Cardiac muscle cell (in vitro differentiated cells and primary cell): ENCODE results near the gene CPT1A. TPM values are rescaled to one million over a fixed set of nuclear protein-coding genes. Genes with fewer than 3 reads are reported as not detected.

Experiments used
- DNase-seq, 2 donors: peaks; one replicate each; pipeline versions ENCODE4 v3.0.0 to v3.0.0-alpha.2; 2010 to 2017; ENCODE audit warnings: low read depth in 1 of 2, low spot score in 1 of 2
- H3K27ac ChIP-seq: fragments of 200-600 bp; sonication (generic); 2 replicates; pipeline ENCODE4 v1.5.1; 2016
- H3K27me3 ChIP-seq: fragments of 200-600 bp; sonication (generic); 2 replicates; pipeline ENCODE4 v1.6.0; 2016; ENCODE audit warnings: control low read depth
- H3K36me3 ChIP-seq: fragments of 200-600 bp; sonication (generic); 2 replicates; pipeline ENCODE4 v1.5.1; 2016; ENCODE audit warnings: control low read depth
- H3K4me1 ChIP-seq: fragments of 200-600 bp; sonication (generic); 2 replicates; pipeline ENCODE4 v1.8.1; 2017; ENCODE audit warnings: low read depth, mild to moderate bottlenecking, mixed run types
- H3K4me3 ChIP-seq: fragments of 200-600 bp; sonication (generic); 2 replicates; pipeline ENCODE4 v1.5.1; 2016; ENCODE audit warnings: mild to moderate bottlenecking
- H3K9me3 ChIP-seq: fragments of 200-600 bp; sonication (generic); 2 replicates; pipeline ENCODE4 v1.5.1; 2017; ENCODE audit warnings: low read depth, mild to moderate bottlenecking, control low read depth
- polyA plus RNA-seq: library from polyadenylated mRNA; unstranded; fragments of >200 nt; fragmentation: Nextera tagmentation; extraction: Ambion mirVana; gene quantifications from 2 replicates; pipeline ENCODE4 v1.2.1, GENCODE V29; 2016
- total RNA-seq: library from RNA; depleted of rRNA; stranded (reverse); fragments of >200 nt; gene quantifications from 2 replicates; pipeline ENCODE4 v1.2.3, GENCODE V29; 2016
- TF ChIP-seq, protein P1 (sequence below): IDR thresholded peaks from 2 replicates; pipeline ENCODE4 v1.5.1; 2012; ENCODE audit warnings: low read depth, mild to moderate bottlenecking, low read length

Gene CPT1A
- total and polyA plus RNA-seq, 2 experiments from 2014 or later = 2.1 to 7.4 TPM

DNA sequence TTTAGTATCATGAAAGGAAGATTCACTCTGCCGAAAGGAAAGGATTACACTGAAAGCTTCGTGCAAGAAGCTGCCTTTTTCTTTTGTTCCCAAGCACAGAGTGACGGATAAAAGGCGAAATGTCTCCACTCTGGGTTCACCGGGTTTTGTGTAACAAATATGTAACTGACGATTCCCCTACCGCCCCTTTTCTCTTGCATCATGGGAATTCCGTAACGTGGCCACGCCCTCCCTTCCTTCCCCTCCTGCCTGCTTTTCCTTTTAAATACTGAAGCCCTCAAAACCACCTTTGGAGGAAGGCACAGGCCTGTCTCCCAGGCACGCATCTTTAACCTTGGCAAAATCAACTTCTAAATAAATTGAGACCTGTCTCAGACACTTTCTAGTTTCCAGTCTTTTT, 74.0 kb downstream of the CPT1A start:
- TF ChIP-seq, protein P1, sequence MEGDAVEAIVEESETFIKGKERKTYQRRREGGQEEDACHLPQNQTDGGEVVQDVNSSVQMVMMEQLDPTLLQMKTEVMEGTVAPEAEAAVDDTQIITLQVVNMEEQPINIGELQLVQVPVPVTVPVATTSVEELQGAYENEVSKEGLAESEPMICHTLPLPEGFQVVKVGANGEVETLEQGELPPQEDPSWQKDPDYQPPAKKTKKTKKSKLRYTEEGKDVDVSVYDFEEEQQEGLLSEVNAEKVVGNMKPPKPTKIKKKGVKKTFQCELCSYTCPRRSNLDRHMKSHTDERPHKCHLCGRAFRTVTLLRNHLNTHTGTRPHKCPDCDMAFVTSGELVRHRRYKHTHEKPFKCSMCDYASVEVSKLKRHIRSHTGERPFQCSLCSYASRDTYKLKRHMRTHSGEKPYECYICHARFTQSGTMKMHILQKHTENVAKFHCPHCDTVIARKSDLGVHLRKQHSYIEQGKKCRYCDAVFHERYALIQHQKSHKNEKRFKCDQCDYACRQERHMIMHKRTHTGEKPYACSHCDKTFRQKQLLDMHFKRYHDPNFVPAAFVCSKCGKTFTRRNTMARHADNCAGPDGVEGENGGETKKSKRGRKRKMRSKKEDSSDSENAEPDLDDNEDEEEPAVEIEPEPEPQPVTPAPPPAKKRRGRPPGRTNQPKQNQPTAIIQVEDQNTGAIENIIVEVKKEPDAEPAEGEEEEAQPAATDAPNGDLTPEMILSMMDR = no peak
- H3K4me3 ChIP-seq = no peak overlapping the region

DNA sequence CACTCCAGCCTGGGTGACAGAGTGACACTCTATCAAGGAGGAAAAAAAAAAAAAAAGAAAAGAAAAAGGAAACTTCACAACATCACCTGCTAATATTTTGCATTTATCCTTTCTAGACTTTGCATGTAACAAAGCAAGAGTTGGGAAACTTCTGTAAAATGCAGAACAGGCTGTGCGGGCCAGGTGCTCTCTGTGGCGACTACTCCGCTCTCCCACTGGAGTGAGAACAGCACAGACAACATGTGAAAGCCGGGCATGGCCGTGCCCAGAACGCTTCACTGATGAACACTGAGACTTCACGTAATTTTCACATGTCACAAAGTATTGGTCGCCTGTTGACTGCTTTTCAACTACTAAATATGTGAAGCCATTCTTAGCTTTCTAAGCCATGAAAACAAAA, 74.9 kb downstream of the CPT1A start:
- Histone ChIP-seq H3K4me3 (no peak overlapping the region), H3K4me1 (peaks cover 10% of the 10 kb centered on the region), H3K27ac (no peak overlapping the region), H3K9me3 (no peaks in the 10 kb centered on the region), H3K36me3 (no peaks in the 10 kb centered on the region), H3K27me3 (no peaks in the 10 kb centered on the region)
- no peak for DNase-seq
- TF ChIP-seq, protein P1 = no peak

More for the DNA sequence above, 74.0 kb downstream of the CPT1A start:
- Histone ChIP-seq H3K27me3 (no peaks in the 10 kb centered on the region), H3K9me3 (no peaks in the 10 kb centered on the region), H3K4me1 (peaks cover 10% of the 10 kb centered on the region), H3K27ac (no peak overlapping the region), H3K36me3 (no peaks in the 10 kb centered on the region)
- no peak for DNase-seq

DNA sequence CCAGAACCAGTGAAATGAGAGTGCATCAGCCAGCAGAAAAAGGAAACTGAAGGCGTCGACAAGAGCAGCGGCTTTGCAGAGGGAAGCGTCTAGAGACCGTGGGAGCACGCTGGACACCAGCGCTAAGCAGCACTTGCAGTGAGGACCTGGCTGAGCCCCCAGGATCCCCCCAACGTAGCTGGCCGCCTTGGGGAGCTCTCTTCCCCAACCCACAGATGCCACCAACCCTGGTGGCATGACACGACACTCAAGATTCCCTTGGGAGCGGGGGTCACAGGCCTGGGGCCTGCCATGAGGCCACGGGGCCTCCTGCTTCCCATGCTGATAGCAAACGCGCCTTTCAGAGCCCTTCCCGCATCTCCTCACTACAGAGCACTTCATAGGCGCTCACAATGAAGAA, 77.0 kb downstream of the CPT1A start:
- Histone ChIP-seq H3K36me3 (no peaks in the 10 kb centered on the region), H3K4me1 (no peaks in the 10 kb centered on the region), H3K27ac (no peak overlapping the region), H3K27me3 (no peaks in the 10 kb centered on the region), H3K9me3 (no peaks in the 10 kb centered on the region), H3K4me3 (no peak overlapping the region)
- no peak for DNase-seq
- TF ChIP-seq, protein P1 = no peak

DNA sequence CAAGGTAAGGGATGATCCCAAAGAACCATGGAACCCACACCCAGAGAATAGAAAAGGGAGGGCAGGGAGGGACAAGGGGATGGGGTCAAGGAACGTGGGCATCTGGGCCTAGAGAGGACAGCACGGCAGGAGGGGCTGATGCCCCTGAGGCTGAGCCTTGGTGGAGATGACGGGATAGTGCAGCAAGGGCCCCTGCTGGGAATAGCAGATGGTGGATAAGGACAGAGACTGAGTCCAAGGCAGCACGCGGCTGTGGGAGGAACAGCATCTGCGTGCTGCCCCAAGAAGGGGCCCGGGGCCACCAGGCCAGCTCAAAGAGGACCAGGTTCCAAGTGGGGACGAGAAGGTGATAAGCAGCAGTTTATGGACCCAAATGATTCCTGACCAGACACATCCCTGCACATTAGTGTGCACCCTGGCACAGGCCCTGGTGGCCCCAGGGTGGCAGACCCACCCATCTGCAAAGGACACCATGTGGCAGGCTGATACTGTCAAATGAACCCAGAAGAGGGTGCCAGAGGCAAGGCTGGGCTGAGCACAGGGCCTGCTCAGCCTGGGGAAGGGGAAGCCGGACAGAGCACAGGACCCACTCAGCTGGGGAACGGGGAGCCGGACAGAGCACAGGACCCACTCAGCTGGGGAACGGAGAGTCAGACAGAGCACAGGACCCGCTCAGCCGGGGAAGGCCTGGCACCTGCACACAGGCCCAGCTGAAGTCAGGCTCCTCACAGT, 77.6 kb downstream of the CPT1A start:
- TF ChIP-seq, protein P1 = no peak
- no peak overlapping the region for H3K27ac ChIP-seq
- no peak overlapping the region for H3K4me3 ChIP-seq
- no peaks in the 10 kb centered on the region for H3K27me3 ChIP-seq
- H3K4me1 ChIP-seq = no peaks in the 10 kb centered on the region
- H3K36me3 ChIP-seq = no peaks in the 10 kb centered on the region
- H3K9me3 ChIP-seq = no peaks in the 10 kb centered on the region
- DNase-seq = no peak

DNA sequence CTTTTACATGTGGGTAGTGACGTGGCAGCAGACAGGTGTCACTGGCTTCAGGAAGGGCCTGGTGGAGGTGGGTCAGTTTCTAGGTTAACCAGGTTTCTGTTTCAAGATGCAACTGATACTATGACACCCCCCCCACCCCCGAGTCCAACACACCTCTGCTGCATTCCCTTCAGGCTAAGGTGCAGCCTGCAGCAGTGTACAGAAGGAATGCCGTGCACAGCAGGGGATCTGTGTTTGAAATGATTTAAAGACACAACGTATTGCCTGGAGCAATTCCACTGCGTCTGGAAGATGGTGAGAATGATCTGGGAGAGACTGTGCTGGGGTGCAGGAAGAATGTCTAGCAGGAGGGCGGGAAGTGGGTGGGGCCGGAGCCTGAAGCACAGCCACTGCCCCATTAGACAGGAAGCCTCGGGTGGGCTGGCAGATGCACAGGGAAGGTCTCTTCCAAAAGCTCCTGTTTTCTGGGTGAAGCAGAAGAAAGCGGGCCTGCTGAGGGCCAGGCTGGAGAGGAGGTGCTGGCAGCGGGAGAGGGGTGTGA, 78.5 kb downstream of the CPT1A start:
- TF ChIP-seq, protein P1 = no peak
- H3K27ac ChIP-seq = no peak overlapping the region
- DNase-seq = no peak
- no peaks in the 10 kb centered on the region for H3K4me1 ChIP-seq
- H3K36me3 ChIP-seq = no peaks in the 10 kb centered on the region
- H3K9me3 ChIP-seq = no peaks in the 10 kb centered on the region
- no peaks in the 10 kb centered on the region for H3K27me3 ChIP-seq
- no peak overlapping the region for H3K4me3 ChIP-seq
